Heart left ventricle (tissue), 16 donors: ENCODE measurements around the gene MRPL9. TPM values are rescaled to one million over a fixed set of nuclear protein-coding genes. Genes with fewer than 3 reads are reported as not detected.

ENCODE experiments used
- ATAC-seq, 4 donors: fragments of 200-7000 bp; cut with Tn5 transposase; one replicate each; pipeline ENCODE4 v1.9.1; 2020 to 2022; ENCODE audit warnings: moderate library complexity in 4 of 4, mild to moderate bottlenecking in 3 of 4, moderate number of reproducible peaks in 1 of 4
- DNase-seq, 5 donors: peaks; one replicate each; pipeline ENCODE4 v3.0.0-alpha.2; 2020
- H3K27ac ChIP-seq, 12 donors: fragments of 200-600 bp; sonication (generic) in 4 of 12; one replicate each; pipeline versions ENCODE4 v1.5.0 to v1.8.0; 2016 to 2022; ENCODE audit warnings: mild to moderate bottlenecking in 2 of 12
- H3K27me3 ChIP-seq, 9 donors: fragments of 200-600 bp; sonication (generic) in 2 of 9; one replicate each; pipeline versions ENCODE4 v1.5.1 to v1.8.0; 2016 to 2022; ENCODE audit warnings: mild to moderate bottlenecking in 3 of 9
- H3K36me3 ChIP-seq, 9 donors: fragments of 200-600 bp; sonication (generic) in 2 of 9; one replicate each; pipeline versions ENCODE4 v1.5.0 to v1.8.0; 2018 to 2022; ENCODE audit warnings: mild to moderate bottlenecking in 2 of 9
- H3K4me1 ChIP-seq, 12 donors: fragments of 200-600 bp; sonication (generic) in 4 of 12; one replicate each; pipeline versions ENCODE4 v1.5.0 to v1.8.0; 2016 to 2022; ENCODE audit warnings: mild to moderate bottlenecking in 3 of 12
- H3K4me3 ChIP-seq, 12 donors: fragments of 200-600 bp; sonication (generic) in 4 of 12; one replicate each; pipeline versions ENCODE4 v1.5.0 to v1.8.0; 2017 to 2022; ENCODE audit warnings: mild to moderate bottlenecking in 9 of 12, moderate library complexity in 4 of 12
- H3K9me3 ChIP-seq, 12 donors: fragments of 200-600 bp; sonication (generic) in 4 of 12; one replicate each; pipeline versions ENCODE4 v1.5.0 to v1.8.0; 2016 to 2022; ENCODE audit warnings: mild to moderate bottlenecking in 1 of 12
- CTCF ChIP-seq, 12 donors: fragments of 200-600 bp; sonication (generic) in 4 of 12; IDR thresholded peaks; one replicate each; pipeline versions ENCODE4 v1.5.0 to v1.8.0; 2018 to 2022; ENCODE audit warnings: antibody characterized with exemption in 12 of 12, mild to moderate bottlenecking in 5 of 12
- POLR2A ChIP-seq, 2 donors: fragments of 450-650 bp; IDR thresholded peaks; one replicate each; pipeline ENCODE4 v1.6.1; 2017; ENCODE audit warnings: antibody characterized with exemption in 2 of 2, mild to moderate bottlenecking in 2 of 2, moderate library complexity in 2 of 2
- WGBS, 4 donors: extraction: QIAGEN DNeasy Blood & Tissue Kit in 2 of 4; methylation state at CpG; one replicate each; pipeline versions ENCODE4 v1.1.5 to v1.1.7; 2013 to 2018; 5-methylcytosine and 5-hydroxymethylcytosine counted together
- intact Hi-C, 10 donors: fragments of 100-400 bp; cut with DNase I; formaldehyde crosslinking; loops; one replicate each; pipeline versions ENCODE4 v1.11.1 to v1.14.2; 2022
- polyA plus RNA-seq, 2 donors: library from polyadenylated mRNA; stranded (reverse); fragments of 200-250 nt; gene quantifications; one replicate each; pipeline ENCODE4 v1.2.3, GENCODE V29; 2013
- total RNA-seq, 9 donors: library from RNA; depleted of rRNA in 2 of 9; stranded (reverse); fragments of >200 nt in 2 of 9; fragmentation: NEBNext Ultra II Directional in 3 of 9; extraction: Animal tissue kit (Norgen Biotek cat#: 25700) in 3 of 9; gene quantifications; one replicate each; pipeline versions ENCODE4 v1.1.0 to v1.2.4, GENCODE V29; 2016 to 2023
- donor health status: ischemic (EF 13 %, LVEDD 7.1; RV severe dilation, severe dysfunction).
- donor health status: healthy with polysubstance abuse.
- donor health status: DM: no; HTN: yes; CAD: no.
- donor health status: DM: no; HTN: no; CAD: no.
- donor health status: ischemic (EF 25% LVEDD 6.9; RV normal size, moderate dysfunction).
- donor health status: ischemic (EF 25% LVEDD 5.7; RV mildly dilated, moderate dysfunction).
- donor health status: healthy.
- donor health status: DM: yes; HTN: yes; CAD: no.
- donor health status: ischemic (EF 35%, LVEDD 5.7; RV mildly dilated, moderate dysfunction).
- donor health status: nonischemic (EF 11% LVEDD 7.7; RV severe dilation, severe dysfunction).
- donor health status: DM: yes; HTN: yes; CAD: no.
- donor health status: PGD.
- donor health status: ischemic (EF 29% LVEDD 5.4; RV normal size, mild dysfunction).
- donor health status: nonischemic (EF 23%, LVEDD 6.1; RV moderate dilation, normal function).

The MRPL9 gene
- total and polyA plus RNA-seq, 11 donors = 35.8 to 57.9 (median 46.3) TPM

GRCh38 chr1:151716405-151716762, 46.9 kb downstream of the MRPL9 start:
- no peak for DNase-seq
- 4 to 11% (median 8%) methylated on average over 2 to 11 of the region's 11 CpGs for WGBS, 4 donors
- TF ChIP-seq POLR2A (IDR thresholded peaks at IDR 0.05) (no peak), CTCF (IDR thresholded peaks at IDR 0.05) (no peak)
- ATAC-seq = no peak
- intact Hi-C loops = no loop called here
- Histone ChIP-seq H3K4me3 (no peak overlapping the region), H3K4me1 (peaks cover 0 to 46% (median 25%) of the 10 kb centered on the region in 12 donors), H3K27ac (no peak overlapping the region), H3K27me3 (peaks cover 0 to 36% (median 7%) of the 10 kb centered on the region in 9 donors), H3K9me3 (no peaks in the 10 kb centered on the region), H3K36me3 (no peaks in the 10 kb centered on the region)

- no peak for DNase-seq
- intact Hi-C loops = no loop called here
- Histone ChIP-seq H3K27ac (no peak overlapping the region), H3K36me3 (no peaks in the 10 kb centered on the region), H3K27me3 (peaks cover 0 to 36% (median 10%) of the 10 kb centered on the region in 9 donors), H3K4me1 (peaks cover 0 to 41% (median 24%) of the 10 kb centered on the region in 12 donors), H3K9me3 (no peaks in the 10 kb centered on the region), H3K4me3 (no peak overlapping the region)
- no peak for TF ChIP-seq POLR2A (IDR thresholded peaks at IDR 0.05)
- no peak for TF ChIP-seq CTCF (IDR thresholded peaks at IDR 0.05)
- ATAC-seq = no peak
- 34 to 45% (median 39%) methylated on average over 17 of the region's 17 CpGs for WGBS, 4 donors
Observed at GRCh38 chr1:151715726-151716404, 47.4 kb downstream of the MRPL9 start.

- Histone ChIP-seq H3K9me3 (no peaks in the 10 kb centered on the region), H3K27ac (no peak overlapping the region)
- intact Hi-C loops = no loop called here
Observed at GRCh38 chr1:151714820-151715725, 48.2 kb downstream of the MRPL9 start.

More at GRCh38 chr1:151714820-151715725, 48.2 kb downstream of the MRPL9 start:
- 63 to 72% (median 68%) methylated on average over 10 of the region's 10 CpGs for WGBS, 4 donors
- DNase-seq (no peak), ATAC-seq (no peak)
- H3K4me3 ChIP-seq = no peak overlapping the region
- H3K4me1 ChIP-seq = peaks cover 0 to 33% (median 16%) of the 10 kb centered on the region in 12 donors
- H3K27me3 ChIP-seq = peaks cover 0 to 36% (median 10%) of the 10 kb centered on the region in 9 donors
- TF ChIP-seq POLR2A (IDR thresholded peaks at IDR 0.05) = no peak
- no peak for TF ChIP-seq CTCF (IDR thresholded peaks at IDR 0.05)
- H3K36me3 ChIP-seq = no peaks in the 10 kb centered on the region
